Testis (tissue), 2 donors: Measurements from ENCODE around the gene QRFP.

ENCODE experiments used
- CTCF ChIP-seq, 3 experiments: fragments of 450-650 bp in 2 of 3; fragments of 200-600 bp in 1 of 3; sonication (generic) in 1 of 3; IDR thresholded peaks; one replicate each; pipeline ENCODE4 v1.5.1; 2016 to 2019; ENCODE audit warnings: antibody characterized with exemption in 3 of 3, mild to moderate bottlenecking in 2 of 3, moderate library complexity in 1 of 3
- POLR2A ChIP-seq: fragments of 450-650 bp; IDR thresholded peaks from one replicate; pipeline ENCODE4 v1.6.1; 2017; ENCODE audit warnings: antibody characterized with exemption, mild to moderate bottlenecking, moderate library complexity

GRCh38 chr9:130904070-130905044, 7.7 kb upstream of the QRFP start:
- no peak for TF ChIP-seq CTCF (IDR thresholded peaks at IDR 0.05)
- TF ChIP-seq POLR2A = no peak
